NK-92 (cell line): ENCODE measurements around the gene COQ2.
"Not testable (repeated sequence)": the region's sequence is repeated elsewhere in the genome, so short reads cannot be mapped to it uniquely, and the experiment has no call there.

Experiments
- DNase-seq: peaks from one replicate; lab custom pipeline; 2025; ENCODE audit not compliant: unreplicated experiment; lab: John Stamatoyannopoulos, UW

COQ2 gene

GRCh38 chr4:83284193-83285054, at the start of gene COQ2:
Gene COQ2, minus strand, starts transcription at chr4:83284798. Its CDS starts 34 bp downstream, at chr4:83284764.
- DNase-seq, result peak; percentile 44

- DNase-seq, result no peak
Observed at GRCh38 chr4:83331956-83332355, 47.4 kb upstream of the COQ2 start.

GRCh38 chr4:83329521-83330110, 45.0 kb upstream of the COQ2 start:
- no peak for DNase-seq

GRCh38 chr4:83328521-83329187, 44.1 kb upstream of the COQ2 start:
- DNase-seq, result no peak

DNA sequence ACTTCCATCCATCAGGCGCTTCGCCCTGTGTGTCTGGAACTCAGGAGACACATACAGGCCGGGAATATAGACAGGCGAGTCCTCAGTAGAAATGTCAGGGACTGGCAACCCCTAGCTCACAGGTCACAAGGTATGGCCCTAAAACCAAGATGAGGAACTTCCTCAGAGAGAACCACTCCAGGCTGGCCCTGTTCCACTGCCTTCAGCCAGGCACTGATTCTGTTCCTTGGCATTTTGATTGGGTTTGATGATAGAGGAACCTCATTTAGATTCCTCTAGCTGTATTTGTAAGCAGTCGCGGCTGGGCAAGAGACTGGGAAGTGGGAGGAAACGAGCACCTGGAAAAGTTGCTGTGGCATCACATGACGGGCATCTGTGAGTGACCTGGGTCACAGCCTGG, 41.9 kb upstream of the COQ2 start:
- no peak for DNase-seq

GRCh38 chr4:83325306-83325705, 40.7 kb upstream of the COQ2 start:
- DNase-seq, result not testable (repeated sequence)

DNA sequence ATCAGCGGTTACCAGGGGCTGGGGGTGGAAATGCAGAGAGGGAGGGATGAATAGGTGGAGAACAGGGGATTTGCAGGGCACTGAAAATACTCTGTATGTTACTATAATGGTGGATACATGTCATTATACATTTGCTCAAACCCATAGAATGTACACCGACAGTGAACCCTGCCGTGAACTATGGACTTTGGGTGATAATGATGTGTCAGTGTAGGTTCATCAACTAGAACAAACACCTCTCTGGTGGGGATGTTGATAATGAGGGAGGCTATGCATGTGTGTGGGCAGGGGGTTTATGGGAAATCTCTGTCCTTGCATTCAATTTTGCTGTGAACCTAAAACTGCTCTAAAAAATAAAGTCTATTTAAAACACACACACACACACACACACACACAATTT, 38.5 kb upstream of the COQ2 start:
- DNase-seq, result no peak

GRCh38 chr4:83320548-83320947, 36.0 kb upstream of the COQ2 start:
- no peak for DNase-seq

- no peak for DNase-seq
Observed at GRCh38 chr4:83318666-83319065, 34.1 kb upstream of the COQ2 start.

DNA sequence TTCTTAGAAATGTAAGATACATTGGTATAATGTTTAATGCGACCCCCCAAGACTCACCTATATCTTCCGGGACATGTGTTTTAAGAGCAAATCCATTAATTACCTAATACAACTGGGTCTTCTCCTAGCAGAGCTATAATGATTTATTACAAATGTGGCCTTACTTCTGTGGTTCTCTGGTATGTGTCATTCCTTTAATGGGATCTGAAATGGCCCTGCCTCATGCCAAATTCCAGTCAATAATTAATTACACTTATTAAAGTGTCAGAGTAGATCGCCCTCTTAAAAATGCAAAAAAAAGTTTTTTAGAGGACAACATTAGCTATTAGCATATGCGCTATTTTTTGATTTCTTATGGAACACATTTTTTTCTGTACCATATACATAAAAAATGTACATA, 33.1 kb upstream of the COQ2 start:
- no peak for DNase-seq

DNA sequence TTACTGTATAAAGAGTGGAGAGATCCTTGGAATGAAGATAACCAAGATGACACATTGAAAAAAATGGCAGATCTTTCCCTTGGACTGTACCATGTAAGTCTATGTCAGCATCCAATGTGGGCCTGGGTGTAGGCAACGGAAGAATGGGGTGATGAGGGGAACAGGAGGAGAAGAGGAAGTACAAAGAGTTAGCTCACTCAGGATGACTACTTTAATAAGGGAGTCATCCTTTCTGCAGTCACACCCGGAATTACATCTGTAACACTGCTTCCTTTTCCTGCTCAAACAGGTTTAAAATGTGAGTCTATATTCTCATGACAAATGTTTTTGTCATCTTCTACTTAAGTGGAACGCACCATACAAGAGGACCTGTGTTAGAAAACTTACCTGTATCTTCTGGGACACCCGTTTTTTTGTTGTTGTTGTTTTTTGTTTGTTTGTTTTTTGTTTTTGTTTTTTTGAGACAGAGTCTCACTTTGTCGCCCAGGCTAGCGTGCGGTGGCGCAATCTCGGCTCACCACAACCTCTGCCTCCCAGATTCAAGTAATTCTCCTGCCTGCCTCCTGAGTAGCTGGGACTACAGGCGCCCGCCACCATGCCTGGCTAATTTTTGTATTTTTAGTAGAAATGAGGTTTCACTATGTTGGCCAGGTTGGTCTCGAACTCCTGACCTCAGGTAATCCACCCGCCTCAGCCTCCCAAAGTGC, 32.0 kb upstream of the COQ2 start:
- DNase-seq, result no peak

- DNase-seq, result no peak
Observed at GRCh38 chr4:83315341-83315870, 30.8 kb upstream of the COQ2 start.

GRCh38 chr4:83308672-83309071, 24.1 kb upstream of the COQ2 start:
- DNase-seq, result no peak

GRCh38 chr4:83307920-83308319, 23.3 kb upstream of the COQ2 start:
- no peak for DNase-seq

DNA sequence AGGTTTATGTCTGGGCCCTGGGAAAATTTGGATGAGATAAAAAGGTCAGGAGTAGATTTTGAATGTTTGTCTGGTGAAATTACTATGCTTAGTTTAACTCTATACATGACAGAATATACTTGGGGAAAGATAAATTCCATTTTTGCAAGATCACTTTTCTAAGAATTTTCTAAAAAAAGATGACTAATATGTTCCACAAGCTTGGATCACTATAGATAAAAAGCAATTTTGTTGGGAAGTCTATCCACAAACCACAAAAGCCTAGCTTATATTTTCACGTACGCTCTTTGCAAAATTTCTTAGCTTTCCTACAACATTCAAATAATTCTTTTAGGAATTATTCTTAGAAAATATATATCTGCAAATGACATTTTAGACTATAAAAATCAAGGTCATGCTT, 20.6 kb upstream of the COQ2 start:
- DNase-seq, result no peak

DNA sequence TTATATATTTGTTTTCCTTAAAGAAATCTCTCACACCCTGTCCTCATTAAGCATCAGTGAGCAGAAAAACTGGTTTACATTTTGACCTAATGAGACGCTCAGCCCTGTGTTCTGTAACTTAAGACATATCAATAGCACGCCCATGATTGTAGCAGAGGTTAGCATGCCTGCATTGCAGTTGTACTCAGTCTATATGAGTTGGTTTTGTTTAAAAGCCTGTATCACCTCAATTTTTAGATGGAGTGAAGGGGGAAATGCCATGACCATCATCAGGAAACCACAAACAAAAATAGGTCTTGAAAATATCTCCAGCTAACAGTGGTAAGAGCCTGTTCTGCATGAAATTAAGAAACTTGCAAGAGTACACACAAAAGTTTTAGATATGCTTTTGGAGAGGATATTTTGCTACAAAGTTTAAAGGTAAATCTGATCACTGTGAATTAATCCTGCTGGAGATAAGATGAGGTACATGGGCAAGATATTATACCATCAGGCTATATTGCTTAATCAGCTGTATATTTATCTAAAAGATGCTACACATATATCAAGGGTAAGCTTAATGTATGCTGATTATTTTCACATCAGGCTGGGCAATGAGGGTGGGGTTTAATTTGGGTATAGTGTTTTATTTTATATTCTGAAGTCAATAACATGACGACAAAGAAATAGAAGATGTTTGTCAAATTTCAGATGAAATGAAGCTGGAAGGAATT, 13.1 kb upstream of the COQ2 start:
- DNase-seq, result no peak

GRCh38 chr4:83293305-83294046, 8.9 kb upstream of the COQ2 start:
- no peak for DNase-seq

DNA sequence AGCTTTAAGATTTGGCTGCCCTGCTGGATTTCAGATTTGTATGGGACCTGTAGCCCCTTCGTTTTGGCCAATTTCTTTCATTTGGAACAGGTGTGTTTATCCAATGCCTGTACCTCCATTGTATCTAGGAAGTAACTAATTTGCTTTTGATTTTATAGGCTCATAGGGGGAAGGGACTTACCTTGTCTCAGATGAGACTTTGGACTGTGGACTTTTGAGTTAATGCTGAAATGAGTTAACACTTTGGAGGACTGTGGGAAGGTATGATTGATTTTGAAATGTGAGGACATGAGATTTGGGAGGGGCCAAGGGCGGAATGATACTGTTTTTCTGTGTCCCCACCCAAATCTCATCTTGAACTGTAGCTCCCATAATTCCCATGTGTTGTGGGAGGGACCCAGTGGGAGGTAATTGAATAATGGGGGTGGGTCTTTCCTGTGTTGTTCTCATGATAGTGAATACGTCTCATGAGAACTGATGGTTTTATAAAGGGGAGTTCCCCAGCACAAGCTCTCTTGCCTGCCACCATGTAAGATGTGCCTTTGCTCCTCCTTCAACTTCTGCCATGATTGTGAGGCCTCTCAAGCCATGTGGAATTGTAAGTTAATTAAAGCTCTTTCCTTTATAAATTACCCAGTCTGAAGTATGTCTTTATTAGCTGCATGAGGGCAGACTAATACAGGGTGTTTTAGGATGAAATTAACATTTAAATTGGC, 5.6 kb upstream of the COQ2 start:
- DNase-seq, result not testable (repeated sequence)

DNA sequence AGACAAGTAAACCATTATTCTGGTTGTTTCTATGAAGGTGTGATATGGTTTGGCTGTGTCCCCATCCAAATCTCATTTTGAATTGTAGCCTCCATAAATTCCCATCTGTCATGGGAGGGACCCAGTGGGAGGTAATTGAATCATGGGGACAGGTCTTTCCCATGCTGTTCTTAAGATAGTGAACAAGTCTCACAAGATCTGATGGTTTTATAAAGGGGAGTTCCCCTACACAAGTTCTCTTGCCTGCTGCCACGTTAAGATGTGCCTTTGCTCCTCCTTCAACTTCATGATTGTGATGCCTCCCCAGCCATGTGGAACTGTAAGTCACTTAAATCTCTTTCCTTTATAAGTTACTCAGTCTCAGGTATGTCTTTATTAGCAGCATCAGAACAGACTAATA, 3.8 kb upstream of the COQ2 start:
- DNase-seq, result not testable (repeated sequence)
